Smooth muscle cell (in vitro differentiated cells): Measurements from ENCODE around the gene GPATCH2L. TPM values are rescaled to one million over a fixed set of nuclear protein-coding genes. Genes with fewer than 3 reads are reported as not detected.
A peak's percentile ranks its signal among the peaks of the same experiment; 100 is the strongest.

Experiments used
- DNase-seq: peaks from one replicate; lab custom pipeline; 2025; ENCODE audit not compliant: unreplicated experiment; lab: John Stamatoyannopoulos, UW
- H2AFZ ChIP-seq: fragments of 200-600 bp; sonication (generic); 2 replicates; pipeline ENCODE4 v1.6.0; 2016; ENCODE audit warnings: antibody characterized with exemption, low read depth, mild to moderate bottlenecking
- H3F3A ChIP-seq: fragments of 200-600 bp; sonication (generic); 2 replicates; pipeline ENCODE4 v1.6.0; 2017; ENCODE audit warnings: antibody characterized with exemption, low read depth
- H3K27ac ChIP-seq: fragments of 200-600 bp; sonication (generic); 2 replicates; pipeline ENCODE4 v1.5.1; 2016; ENCODE audit warnings: low read depth, mild to moderate bottlenecking
- H3K27me3 ChIP-seq: fragments of 200-600 bp; sonication (generic); 2 replicates; pipeline ENCODE4 v1.6.1; 2016; ENCODE audit warnings: low read depth, mild to moderate bottlenecking
- H3K36me3 ChIP-seq: fragments of 200-600 bp; sonication (generic); 2 replicates; pipeline ENCODE4 v1.5.1; 2016; ENCODE audit warnings: low read depth
- H3K4me1 ChIP-seq: fragments of 200-600 bp; sonication (generic); 2 replicates; pipeline ENCODE4 v1.5.1; 2016; ENCODE audit warnings: low read depth
- H3K4me2 ChIP-seq: fragments of 200-600 bp; sonication (generic); 2 replicates; pipeline ENCODE4 v1.6.0; 2016; ENCODE audit warnings: mild to moderate bottlenecking
- H3K4me3 ChIP-seq: fragments of 200-600 bp; sonication (generic); 2 replicates; pipeline ENCODE4 v1.5.1; 2016; ENCODE audit warnings: mild to moderate bottlenecking
- H3K79me2 ChIP-seq: fragments of 200-600 bp; sonication (generic); 2 replicates; pipeline ENCODE4 v1.6.0; 2016; ENCODE audit warnings: low read depth, mild to moderate bottlenecking
- H3K9ac ChIP-seq: fragments of 200-600 bp; sonication (generic); 2 replicates; pipeline ENCODE4 v1.6.0; 2016; ENCODE audit warnings: low read depth
- H3K9me3 ChIP-seq: fragments of 200-600 bp; sonication (generic); replicated peaks from 2 replicates; pipeline ENCODE4 v1.5.1; 2016; ENCODE audit warnings: low read depth
- H4K20me1 ChIP-seq: fragments of 200-600 bp; sonication (generic); 2 replicates; pipeline ENCODE4 v1.6.0; 2016; ENCODE audit warnings: low read depth
- WGBS: methylation state at CpG from one replicate; pipeline ENCODE4 v1.1.7; 2016; ENCODE audit warnings: low lambda C conversion rate; 5-methylcytosine and 5-hydroxymethylcytosine counted together
- polyA plus RNA-seq: library from polyadenylated mRNA; unstranded; fragments of >200 nt; fragmentation: Nextera tagmentation; extraction: Ambion mirVana; gene quantifications from 2 replicates; pipeline ENCODE4 v1.2.1, GENCODE V29; 2016
- total RNA-seq: library from RNA; depleted of rRNA; stranded (reverse); fragments of >200 nt; gene quantifications from 2 replicates; pipeline ENCODE4 v1.2.3, GENCODE V29; 2014
- TF ChIP-seq, protein P1 (sequence below): fragments of 200-600 bp; sonication (generic); IDR thresholded peaks from 2 replicates; pipeline ENCODE4 v1.5.1; 2017; ENCODE audit warnings: borderline replicate concordance, mild to moderate bottlenecking, antibody characterized with exemption; ENCODE audit not compliant: insufficient read depth, poor library complexity, severe bottlenecking

Gene GPATCH2L
- total RNA-seq (53.4 and 56.1 TPM in 2 replicates), polyA plus RNA-seq (14.5 and 18.0 TPM in 2 replicates)

DNA sequence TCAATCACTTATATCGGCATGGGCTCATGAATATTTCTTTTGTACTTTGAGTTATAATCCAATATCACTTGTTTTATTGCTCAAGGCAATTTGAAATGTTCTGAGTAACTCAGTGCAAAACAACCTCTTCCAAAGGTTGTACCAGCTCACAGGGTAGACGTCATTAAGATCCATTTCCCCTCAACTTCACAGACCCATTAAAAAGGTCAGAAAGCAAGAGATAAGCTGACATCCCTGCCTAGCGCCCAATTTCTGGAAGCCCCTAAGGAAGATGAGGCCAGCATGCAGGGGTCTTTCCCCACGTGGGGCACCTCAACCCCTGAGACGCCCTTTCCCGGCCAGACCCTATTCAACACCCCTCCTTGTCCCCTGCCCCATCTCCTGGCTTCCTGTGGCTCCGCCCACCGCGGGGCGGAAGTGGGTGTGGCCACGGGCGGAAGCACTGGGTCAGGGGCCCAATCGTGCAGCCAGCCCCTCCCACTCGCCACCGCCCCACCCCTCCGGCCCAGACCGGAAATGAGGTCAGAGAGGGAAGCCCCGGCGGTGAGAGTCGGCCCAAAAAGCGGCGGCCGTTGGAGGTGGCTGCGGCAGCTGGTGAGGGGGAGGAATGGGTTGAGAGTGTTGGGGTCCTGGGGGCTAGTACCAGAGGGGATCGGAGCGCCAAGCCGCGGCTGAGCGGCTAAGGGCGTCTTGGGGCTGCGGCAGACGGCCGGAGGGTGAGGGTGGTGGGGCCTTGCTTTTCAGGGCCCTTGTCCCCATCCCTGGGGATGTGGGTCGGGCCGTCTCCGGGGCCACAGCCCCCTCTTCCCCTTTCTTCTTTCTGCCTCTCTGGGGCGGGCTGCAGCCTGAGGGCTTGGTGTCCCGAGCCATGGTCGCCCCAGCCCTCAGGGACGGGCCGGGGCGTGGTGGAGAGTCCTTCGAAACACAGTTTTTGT is at the start of gene GPATCH2L:
GPATCH2L (plus strand) TSS at position 525 of the 935 bp plus-strand sequence. CDS start 2,442 bp downstream, outside the sequence.
- H3K27ac ChIP-seq, result peak within 1 kb of the TSS; percentile 93
- peak within 1 kb of the TSS; percentile 98 for H3K9ac ChIP-seq
- WGBS, result 5% methylated on average over 34 of the region's 43 CpGs
- no peaks in the 10 kb centered on the region for H3K36me3 ChIP-seq
- H3K79me2 ChIP-seq, result peaks cover 42% of the 10 kb centered on the region
- H3K4me1 ChIP-seq, result peaks cover 33% of the 10 kb centered on the region
- peaks cover 42% of the 10 kb centered on the region for H4K20me1 ChIP-seq
- peak; percentile 85 for DNase-seq
- H3K4me3 ChIP-seq, result peak within 1 kb of the TSS; percentile 83
- peaks cover 36% of the 10 kb centered on the region for H3K27me3 ChIP-seq
- no peaks in the 10 kb centered on the region for H3F3A ChIP-seq
- TF ChIP-seq, protein P1, sequence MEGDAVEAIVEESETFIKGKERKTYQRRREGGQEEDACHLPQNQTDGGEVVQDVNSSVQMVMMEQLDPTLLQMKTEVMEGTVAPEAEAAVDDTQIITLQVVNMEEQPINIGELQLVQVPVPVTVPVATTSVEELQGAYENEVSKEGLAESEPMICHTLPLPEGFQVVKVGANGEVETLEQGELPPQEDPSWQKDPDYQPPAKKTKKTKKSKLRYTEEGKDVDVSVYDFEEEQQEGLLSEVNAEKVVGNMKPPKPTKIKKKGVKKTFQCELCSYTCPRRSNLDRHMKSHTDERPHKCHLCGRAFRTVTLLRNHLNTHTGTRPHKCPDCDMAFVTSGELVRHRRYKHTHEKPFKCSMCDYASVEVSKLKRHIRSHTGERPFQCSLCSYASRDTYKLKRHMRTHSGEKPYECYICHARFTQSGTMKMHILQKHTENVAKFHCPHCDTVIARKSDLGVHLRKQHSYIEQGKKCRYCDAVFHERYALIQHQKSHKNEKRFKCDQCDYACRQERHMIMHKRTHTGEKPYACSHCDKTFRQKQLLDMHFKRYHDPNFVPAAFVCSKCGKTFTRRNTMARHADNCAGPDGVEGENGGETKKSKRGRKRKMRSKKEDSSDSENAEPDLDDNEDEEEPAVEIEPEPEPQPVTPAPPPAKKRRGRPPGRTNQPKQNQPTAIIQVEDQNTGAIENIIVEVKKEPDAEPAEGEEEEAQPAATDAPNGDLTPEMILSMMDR, result no peak
- no peaks in the 10 kb centered on the region for H3K9me3 ChIP-seq
- peak within 1 kb of the TSS; percentile 93 for H3K4me2 ChIP-seq
- H2AFZ ChIP-seq, result peak within 1 kb of the TSS; percentile 83

- Histone ChIP-seq H3K9ac (no peak overlapping the region), H3K9me3 (no peaks in the 10 kb centered on the region), H3K4me1 (no peaks in the 10 kb centered on the region), H3K79me2 (no peaks in the 10 kb centered on the region), H3K4me2 (no peak overlapping the region), H3K36me3 (no peaks in the 10 kb centered on the region), H4K20me1 (no peaks in the 10 kb centered on the region), H3K4me3 (no peak overlapping the region), H3F3A (no peaks in the 10 kb centered on the region), H3K27ac (no peak overlapping the region), H2AFZ (no peak overlapping the region), H3K27me3 (no peaks in the 10 kb centered on the region)
- no peak for DNase-seq
- WGBS, result 92% methylated on average over 8 of the region's 8 CpGs
- TF ChIP-seq, protein P1, result no peak
These were observed 46.8 kb upstream of the GPATCH2L start for GRCh38 chr14:76104802-76105355.

DNA sequence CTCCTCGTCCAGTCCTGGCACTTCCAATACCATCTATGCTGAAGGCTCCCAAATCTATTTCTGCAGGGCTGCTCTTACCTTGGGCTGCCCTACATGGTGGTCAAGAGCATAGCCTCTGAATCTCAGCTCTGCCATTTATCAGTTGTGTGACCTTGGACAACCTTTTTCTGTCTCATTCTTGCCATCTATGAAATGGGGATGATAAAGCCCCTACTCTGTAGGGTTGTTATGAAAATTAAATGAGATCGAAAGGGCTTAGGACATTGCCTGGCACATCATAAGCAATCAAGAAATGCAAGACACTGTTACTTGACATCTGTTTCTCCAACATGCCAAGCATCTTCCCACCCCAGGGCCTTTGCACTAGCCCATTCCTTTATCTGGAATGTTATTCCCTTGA is 45.5 kb upstream of the GPATCH2L start:
- Histone ChIP-seq H3K27me3 (no peaks in the 10 kb centered on the region), H3K79me2 (no peaks in the 10 kb centered on the region), H2AFZ (no peak overlapping the region), H3K4me1 (no peaks in the 10 kb centered on the region), H3K36me3 (no peaks in the 10 kb centered on the region), H3K9ac (no peak overlapping the region), H3K27ac (no peak overlapping the region), H3K9me3 (no peaks in the 10 kb centered on the region), H3K4me2 (no peak overlapping the region), H3K4me3 (no peak overlapping the region), H4K20me1 (no peaks in the 10 kb centered on the region), H3F3A (no peaks in the 10 kb centered on the region)
- WGBS, result 95% methylated on average over 2 of the region's 2 CpGs
- DNase-seq, result no peak
- TF ChIP-seq, protein P1, result no peak
